Mesenchymal stem cell (in vitro differentiated cells and primary cell): ENCODE measurements around the gene ZDHHC21.
"Not testable (repeated sequence)": the region's sequence is repeated elsewhere in the genome, so short reads cannot be mapped to it uniquely, and the experiment has no call there.

Source experiments
- DNase-seq: peaks from one replicate; pipeline ENCODE4 v3.0.0-alpha.2; 2013
- H2AFZ ChIP-seq: one replicate; pipeline ENCODE4 v1.6.1; 2013; ENCODE audit warnings: low read depth, mild to moderate bottlenecking, control low read depth, inconsistent platforms, low read length, moderate library complexity
- H2AK5ac ChIP-seq: 2 replicates; pipeline ENCODE4 v1.6.1; 2013; ENCODE audit warnings: low read length, moderate library complexity, mild to moderate bottlenecking, inconsistent platforms; ENCODE audit not compliant: severe bottlenecking
- H2BK120ac ChIP-seq: one replicate; pipeline ENCODE4 v1.6.1; 2013; ENCODE audit warnings: low read depth, mild to moderate bottlenecking, inconsistent platforms, low read length, moderate library complexity
- H2BK12ac ChIP-seq, 2 experiments: one replicate each; pipeline ENCODE4 v1.6.1; 2013; ENCODE audit warnings: inconsistent platforms in 2 of 2, low read length in 2 of 2, mild to moderate bottlenecking in 2 of 2, moderate library complexity in 2 of 2, control low read depth in 1 of 2
- H2BK15ac ChIP-seq: one replicate; pipeline ENCODE4 v1.6.1; 2013; ENCODE audit warnings: mild to moderate bottlenecking, low read depth, inconsistent platforms; ENCODE audit not compliant: poor library complexity, severe bottlenecking
- H2BK5ac ChIP-seq: 2 replicates; pipeline ENCODE4 v1.6.1; 2013; ENCODE audit warnings: low read depth, mild to moderate bottlenecking, low read length, control low read depth, inconsistent platforms; ENCODE audit not compliant: poor library complexity, severe bottlenecking
- H3K14ac ChIP-seq, 2 experiments: one replicate each; pipeline ENCODE4 v1.6.1; 2013; ENCODE audit warnings: inconsistent platforms in 2 of 2, low read length in 2 of 2, control low read depth in 1 of 2, mild to moderate bottlenecking in 1 of 2, moderate library complexity in 1 of 2
- H3K18ac ChIP-seq, 2 experiments: one replicate each; pipeline ENCODE4 v1.6.1; 2013; ENCODE audit warnings: inconsistent platforms in 2 of 2, low read length in 2 of 2, control low read depth in 1 of 2, low read depth in 1 of 2, mild to moderate bottlenecking in 1 of 2
- H3K23ac ChIP-seq, 2 experiments: one replicate each; pipeline ENCODE4 v1.6.1; 2013; ENCODE audit warnings: inconsistent platforms in 2 of 2, low read length in 2 of 2, mild to moderate bottlenecking in 2 of 2, moderate library complexity in 2 of 2, control low read depth in 1 of 2
- H3K27ac ChIP-seq: 2 replicates; pipeline ENCODE4 v1.5.1; 2013; ENCODE audit warnings: mild to moderate bottlenecking, moderate library complexity, low read length, control low read depth, inconsistent platforms; ENCODE audit not compliant: poor library complexity, severe bottlenecking
- H3K27me3 ChIP-seq, 2 experiments: 2 replicates each; pipeline versions ENCODE4 v1.6.1 to v1.7.0; 2013; ENCODE audit warnings: low read length in 2 of 2, mild to moderate bottlenecking in 2 of 2, moderate library complexity in 2 of 2, control low read depth in 1 of 2, inconsistent platforms in 1 of 2; ENCODE audit not compliant: control insufficient read depth in 1 of 2, insufficient read depth in 1 of 2
- H3K36me3 ChIP-seq, 2 experiments: 2 replicates each; pipeline versions ENCODE4 v1.6.1 to v1.7.0; 2013; ENCODE audit warnings: low read length in 2 of 2, control low read depth in 1 of 2, inconsistent platforms in 1 of 2, low read depth in 1 of 2, mild to moderate bottlenecking in 1 of 2; ENCODE audit not compliant: insufficient read depth in 2 of 2, control insufficient read depth in 1 of 2
- H3K4ac ChIP-seq, 2 experiments: one replicate each; pipeline ENCODE4 v1.6.1; 2013; ENCODE audit warnings: inconsistent platforms in 2 of 2, low read length in 2 of 2, mild to moderate bottlenecking in 2 of 2, moderate library complexity in 2 of 2, control low read depth in 1 of 2, low read depth in 1 of 2
- H3K4me1 ChIP-seq: 2 replicates; pipeline ENCODE4 v1.6.1; 2013; ENCODE audit warnings: low read depth, low read length, control low read depth; ENCODE audit not compliant: control insufficient read depth, insufficient read depth
- H3K4me2 ChIP-seq: 2 replicates; pipeline ENCODE4 v1.6.1; 2013; ENCODE audit warnings: low read length, mild to moderate bottlenecking, inconsistent platforms; ENCODE audit not compliant: poor library complexity, severe bottlenecking
- H3K4me3 ChIP-seq, 2 experiments: 2 replicates each; pipeline versions ENCODE4 v1.5.1 to v1.7.0; 2013; ENCODE audit warnings: low read length in 2 of 2, mild to moderate bottlenecking in 2 of 2, control low read depth in 1 of 2, low read depth in 1 of 2; ENCODE audit not compliant: insufficient read depth in 1 of 2
- H3K79me1 ChIP-seq: replicated peaks from 2 replicates; pipeline ENCODE4 v1.6.1; 2013; ENCODE audit warnings: mild to moderate bottlenecking, control low read depth, low read length, inconsistent platforms; ENCODE audit not compliant: poor library complexity, severe bottlenecking
- H3K9ac ChIP-seq: 2 replicates; pipeline ENCODE4 v1.7.0; 2013; ENCODE audit warnings: mild to moderate bottlenecking, low read length, moderate library complexity
- H3K9me3 ChIP-seq: 2 replicates; pipeline ENCODE4 v1.7.0; 2013; ENCODE audit warnings: mild to moderate bottlenecking, low read length; ENCODE audit not compliant: control insufficient read depth
- H4K8ac ChIP-seq: one replicate; pipeline ENCODE4 v1.6.1; 2013; ENCODE audit warnings: inconsistent platforms, mild to moderate bottlenecking, low read length, moderate library complexity
- H4K91ac ChIP-seq: one replicate; pipeline ENCODE4 v1.6.1; 2013; ENCODE audit warnings: mild to moderate bottlenecking, low read length, inconsistent platforms
- WGBS: methylation state at CpG from one replicate; pipeline ENCODE4 v1.1.7; 2013; ENCODE audit warnings: mixed read lengths; 5-methylcytosine and 5-hydroxymethylcytosine counted together

The ZDHHC21 gene

DNA sequence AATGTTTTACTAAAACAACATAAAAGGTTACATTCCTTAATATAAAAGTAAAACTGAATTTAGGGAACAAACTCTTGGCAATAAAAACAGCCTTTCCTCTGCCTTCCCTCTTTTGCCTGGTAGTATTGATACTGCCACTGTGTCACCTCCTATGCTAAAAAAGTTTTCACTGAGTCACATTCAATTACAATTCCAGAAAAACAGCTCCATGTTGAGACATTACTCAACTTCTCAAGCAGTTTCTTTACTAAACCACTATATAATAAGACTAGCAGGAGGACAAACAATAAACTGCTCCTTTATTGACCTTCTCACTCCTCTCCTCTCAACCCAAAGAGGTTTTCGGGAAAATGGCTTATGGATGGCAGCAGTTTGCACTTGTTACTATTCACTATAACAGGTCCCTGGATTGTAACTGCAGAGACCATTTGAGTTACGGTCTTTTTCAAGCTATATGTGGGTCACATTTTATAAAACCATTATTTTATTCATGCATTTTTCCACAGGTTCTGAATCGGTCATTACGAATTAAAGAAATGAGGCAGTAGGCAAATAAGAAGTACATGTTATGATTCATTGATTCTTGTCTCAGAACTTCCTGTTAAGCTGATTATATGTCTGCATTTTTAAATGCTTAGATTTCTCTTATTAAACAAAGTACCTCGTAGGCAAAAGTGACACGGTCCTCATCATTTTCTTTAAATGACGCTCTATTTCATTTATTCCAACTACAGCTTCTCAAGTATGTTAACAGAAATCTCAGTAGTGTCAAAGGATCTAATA, 2.1 kb downstream of the ZDHHC21 start:
- H3K4me2 ChIP-seq, result no peak overlapping the region

DNA sequence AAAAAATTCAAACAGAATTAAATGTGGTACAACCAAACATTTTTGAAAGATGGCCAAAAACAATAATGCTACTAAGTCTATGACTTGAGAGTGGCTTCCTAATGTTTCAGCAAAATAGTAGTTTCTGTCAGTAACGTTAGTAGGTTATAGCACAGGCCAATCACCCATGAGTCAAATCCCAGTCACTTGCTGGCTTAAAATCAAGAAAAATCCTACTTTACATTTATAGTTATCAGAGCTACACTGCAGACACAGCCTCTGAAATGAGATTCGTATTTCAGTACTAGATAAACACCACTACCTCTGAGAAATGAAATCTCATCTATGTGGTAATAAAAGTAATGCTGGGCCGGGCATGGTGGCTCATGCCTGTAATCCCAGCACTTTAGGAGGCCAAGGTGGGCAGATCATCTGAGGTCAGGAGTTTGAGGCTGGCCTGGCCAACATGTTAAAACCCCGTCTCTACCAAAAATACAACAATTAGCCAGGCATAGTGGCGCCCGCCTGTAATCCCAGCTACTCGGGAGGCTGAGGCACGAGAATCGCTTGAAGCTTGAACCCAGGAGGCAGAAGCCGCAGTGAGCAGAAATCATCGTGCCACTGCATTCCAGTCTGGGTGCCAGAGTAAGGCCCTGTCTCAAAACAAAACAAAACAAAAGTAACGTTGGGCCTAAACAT, 6.1 kb downstream of the ZDHHC21 start:
- Histone ChIP-seq H3K4me2 (no peak overlapping the region), H3K36me3 (peaks cover 7 to 19% of the 10 kb centered on the region in 2 experiments), H4K8ac (peak overlapping the region; percentile 23), H2BK15ac (no peak overlapping the region), H3K9ac (no peak overlapping the region), H3K4me1 (no peaks in the 10 kb centered on the region), H2BK12ac (no peak overlapping the region), H3K18ac (peak overlapping the region in 1 of 2 experiments; percentile 21), H2AK5ac (no peak overlapping the region), H3K27me3 (no peaks in the 10 kb centered on the region), H3K9me3 (no peaks in the 10 kb centered on the region), H2BK5ac (no peak overlapping the region), H3K27ac (no peak overlapping the region), H3K79me1 (peaks cover 10% of the 10 kb centered on the region), H2BK120ac (no peak overlapping the region), H3K14ac (no peak overlapping the region), H3K4me3 (no peak overlapping the region), H2AFZ (no peak overlapping the region), H3K23ac (no peak overlapping the region), H4K91ac (no peak overlapping the region), H3K4ac (no peak overlapping the region)
- WGBS, result 97% methylated on average over 11 of the region's 12 CpGs
- no peak for DNase-seq

More for the DNA sequence above, 2.1 kb downstream of the ZDHHC21 start:
- no peak overlapping the region for H2AK5ac ChIP-seq
- no peak overlapping the region for H3K23ac ChIP-seq
- H3K4me3 ChIP-seq, result no peak overlapping the region
- H2AFZ ChIP-seq, result no peak overlapping the region
- 90% methylated on average over 1 of the region's 7 CpGs for WGBS
- H2BK120ac ChIP-seq, result no peak overlapping the region
- no peak overlapping the region for H3K18ac ChIP-seq
- peaks cover 0 to 3% of the 10 kb centered on the region in 2 experiments for H3K27me3 ChIP-seq
- no peak overlapping the region for H3K4ac ChIP-seq
- no peak overlapping the region for H3K27ac ChIP-seq
- H4K8ac ChIP-seq, result no peak overlapping the region
- no peak overlapping the region for H3K9ac ChIP-seq
- H4K91ac ChIP-seq, result no peak overlapping the region
- H3K4me1 ChIP-seq, result peaks cover 3% of the 10 kb centered on the region
- H3K79me1 ChIP-seq, result peaks cover 14% of the 10 kb centered on the region
- no peaks in the 10 kb centered on the region for H3K9me3 ChIP-seq
- H3K36me3 ChIP-seq, result peaks cover 7 to 15% of the 10 kb centered on the region in 2 experiments
- no peak overlapping the region for H2BK5ac ChIP-seq
- no peak overlapping the region for H3K14ac ChIP-seq
- H2BK12ac ChIP-seq, result no peak overlapping the region
- DNase-seq, result peak; percentile 7
- no peak overlapping the region for H2BK15ac ChIP-seq

DNA sequence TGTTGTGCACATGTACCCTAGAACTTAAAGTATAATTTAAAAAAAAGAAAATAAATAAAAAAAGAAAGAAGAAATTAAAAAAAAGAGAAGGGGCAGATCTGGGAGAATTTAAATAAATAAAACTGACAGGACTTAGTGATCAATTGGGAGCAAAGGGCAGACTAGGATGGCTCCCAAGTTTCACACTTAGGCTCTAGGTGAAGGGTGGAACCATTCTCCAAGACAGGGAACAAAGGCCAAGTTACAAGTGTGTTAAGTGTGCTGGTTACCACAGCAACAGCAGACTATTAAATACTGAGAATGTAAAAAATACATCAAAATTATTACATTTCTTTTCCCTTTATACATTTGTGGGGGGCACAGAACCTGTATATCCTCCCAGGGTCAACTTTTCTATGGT, 7.1 kb downstream of the ZDHHC21 start:
- no peak overlapping the region for H3K14ac ChIP-seq
- no peak overlapping the region for H3K9ac ChIP-seq
- H2BK5ac ChIP-seq, result no peak overlapping the region
- H2AFZ ChIP-seq, result no peak overlapping the region
- no peaks in the 10 kb centered on the region for H3K9me3 ChIP-seq
- H3K4ac ChIP-seq, result no peak overlapping the region
- no peak overlapping the region for H2BK15ac ChIP-seq
- no peaks in the 10 kb centered on the region for H3K4me1 ChIP-seq
- no peak overlapping the region for H3K27ac ChIP-seq
- no peak overlapping the region for H2BK120ac ChIP-seq
- DNase-seq, result no peak
- H3K27me3 ChIP-seq, result no peaks in the 10 kb centered on the region
- H3K4me2 ChIP-seq, result no peak overlapping the region
- H4K91ac ChIP-seq, result no peak overlapping the region
- no peak overlapping the region for H3K23ac ChIP-seq
- peaks cover 7 to 19% of the 10 kb centered on the region in 2 experiments for H3K36me3 ChIP-seq
- H3K4me3 ChIP-seq, result no peak overlapping the region
- no peak overlapping the region for H2BK12ac ChIP-seq
- H2AK5ac ChIP-seq, result no peak overlapping the region
- no peak overlapping the region for H4K8ac ChIP-seq
- peaks cover 14% of the 10 kb centered on the region for H3K79me1 ChIP-seq
- H3K18ac ChIP-seq, result no peak overlapping the region

DNA sequence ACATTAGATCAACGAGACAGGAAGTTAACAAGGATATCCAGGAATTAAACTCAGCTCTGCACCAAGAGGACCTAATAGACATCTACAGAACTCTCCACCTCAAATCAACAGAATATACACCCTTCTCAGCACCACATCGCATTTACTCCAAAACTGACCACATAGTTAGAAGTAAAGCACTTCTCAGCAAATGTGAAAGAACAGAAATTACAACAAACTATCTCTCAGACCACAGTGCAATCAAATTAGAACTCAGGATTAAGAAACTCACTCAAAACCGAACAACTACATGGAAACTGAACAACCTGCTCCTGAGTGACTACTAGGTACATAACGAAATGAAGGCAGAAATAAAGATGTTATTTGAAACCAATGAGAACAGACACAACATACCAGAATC, 10.6 kb downstream of the ZDHHC21 start:
- 99% methylated on average over 3 of the region's 4 CpGs for WGBS
- not testable (repeated sequence) for H3K27me3 ChIP-seq, H2BK12ac ChIP-seq, H3K4ac ChIP-seq, H3K4me3 ChIP-seq, H2AK5ac ChIP-seq, H2AFZ ChIP-seq, H3K14ac ChIP-seq, H3K9me3 ChIP-seq, H3K79me1 ChIP-seq, H3K27ac ChIP-seq, H3K4me1 ChIP-seq, H3K4me2 ChIP-seq, H3K9ac ChIP-seq, H2BK5ac ChIP-seq, H3K23ac ChIP-seq, H4K8ac ChIP-seq, DNase-seq, H2BK120ac ChIP-seq, H3K18ac ChIP-seq, H4K91ac ChIP-seq, H2BK15ac ChIP-seq
- H3K36me3 ChIP-seq, result peaks cover 0 to 15% of the 10 kb centered on the region in 2 experiments
